ENCODE results near the gene DPP10.

Gene DPP10

GRCh38 chr2:114752425-114752824 is 310.0 kb downstream of the DPP10 start:
- no peaks in the 10 kb centered on the region for H3K79me2 ChIP-seq (ENCODE audit: insufficient read depth, low read length)
- H3K4me1 ChIP-seq (ENCODE audit: insufficient read depth, low read length, severe bottlenecking): no peaks in the 10 kb centered on the region
- no peak overlapping the region for H2AFZ ChIP-seq (ENCODE audit: low read length)
- H3K4me3 ChIP-seq (ENCODE audit: low read depth, low read length, poor library complexity, severe bottlenecking): no peak overlapping the region
- no peaks in the 10 kb centered on the region for H3K9me3 ChIP-seq (ENCODE audit: low read length)
- no peaks in the 10 kb centered on the region for H4K20me1 ChIP-seq (ENCODE audit: insufficient read depth, low read length)
- no peak overlapping the region for H3K9ac ChIP-seq (ENCODE audit: low read length)
- no peak overlapping the region for H3K4me2 ChIP-seq (ENCODE audit: low read length)
- H3K9me2 ChIP-seq (ENCODE audit: low read depth, low read length): no peaks in the 10 kb centered on the region
- no peak for TF ChIP-seq EZH2 (IDR thresholded peaks at IDR 0.05; ENCODE audit: borderline replicate concordance, low read length)
- no peak for TF ChIP-seq CTCF (IDR thresholded peaks at IDR 0.05; ENCODE audit: low read length)
- no peaks in the 10 kb centered on the region; the same call in 1 of the 2 replicates for H3K27me3 ChIP-seq (ENCODE audit: insufficient read depth, low read length)
- no peaks in the 10 kb centered on the region for H3K36me3 ChIP-seq (ENCODE audit: insufficient read depth, low read length)
- no peaks in the 10 kb centered on the region for H3F3A ChIP-seq (ENCODE audit: insufficient read depth, low read length)
- no peak overlapping the region for H3K27ac ChIP-seq (ENCODE audit: low read depth, low read length, poor library complexity, severe bottlenecking)

GRCh38 chr2:114753145-114753544 is 310.7 kb downstream of the DPP10 start:
- Histone ChIP-seq H3K9me2 (ENCODE audit: low read depth, low read length) (no peaks in the 10 kb centered on the region), H3K27me3 (ENCODE audit: insufficient read depth, low read length) (no peaks in the 10 kb centered on the region; the same call in 1 of the 2 replicates), H3K9ac (ENCODE audit: low read length) (no peak overlapping the region), H2AFZ (ENCODE audit: low read length) (no peak overlapping the region), H3K27ac (ENCODE audit: low read depth, low read length, poor library complexity, severe bottlenecking) (no peak overlapping the region), H3K4me3 (ENCODE audit: low read depth, low read length, poor library complexity, severe bottlenecking) (no peak overlapping the region), H3K36me3 (ENCODE audit: insufficient read depth, low read length) (no peaks in the 10 kb centered on the region), H4K20me1 (ENCODE audit: insufficient read depth, low read length) (no peaks in the 10 kb centered on the region), H3K4me1 (ENCODE audit: insufficient read depth, low read length, severe bottlenecking) (no peaks in the 10 kb centered on the region), H3K79me2 (ENCODE audit: insufficient read depth, low read length) (no peaks in the 10 kb centered on the region), H3F3A (ENCODE audit: insufficient read depth, low read length) (no peaks in the 10 kb centered on the region), H3K4me2 (ENCODE audit: low read length) (no peak overlapping the region), H3K9me3 (ENCODE audit: low read length) (no peaks in the 10 kb centered on the region)
- no peak for TF ChIP-seq EZH2 (IDR thresholded peaks at IDR 0.05; ENCODE audit: borderline replicate concordance, low read length)
- no peak for TF ChIP-seq CTCF (IDR thresholded peaks at IDR 0.05; ENCODE audit: low read length)

DNA sequence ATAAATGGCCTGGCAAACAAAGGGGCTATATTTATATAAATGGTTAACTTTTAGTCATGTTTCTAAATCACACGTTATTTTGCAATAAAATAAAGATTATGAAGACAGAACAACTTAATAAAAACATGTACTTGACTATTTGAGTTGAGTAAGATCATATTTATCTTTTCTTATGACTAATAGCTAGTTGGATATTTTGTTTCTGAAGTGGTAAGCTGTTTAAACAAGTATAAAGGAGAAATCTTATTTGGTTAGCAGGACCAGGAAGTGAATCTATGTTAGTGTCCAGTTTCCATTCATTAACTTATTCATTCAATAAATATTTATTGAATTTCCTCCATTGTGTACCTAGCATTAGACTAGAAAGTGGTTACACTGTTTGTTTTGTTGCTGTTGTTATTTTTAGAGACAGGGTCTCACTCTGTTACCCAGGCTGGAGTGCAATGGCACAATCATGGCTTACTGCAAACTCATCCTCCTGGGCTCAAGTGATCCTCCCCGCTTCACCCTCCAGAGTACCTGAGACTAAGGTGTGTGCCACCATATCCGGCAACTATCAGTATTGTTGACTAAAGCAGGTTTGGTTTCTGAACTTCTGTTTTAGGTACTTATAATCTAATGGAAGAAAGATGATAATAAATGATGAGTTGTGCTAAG is 312.6 kb downstream of the DPP10 start:
- no peak overlapping the region for H2AFZ ChIP-seq (ENCODE audit: low read length)
- H3K27ac ChIP-seq (ENCODE audit: low read depth, low read length, poor library complexity, severe bottlenecking): no peak overlapping the region
- H3K4me2 ChIP-seq (ENCODE audit: low read length): no peak overlapping the region
- H3K9me2 ChIP-seq (ENCODE audit: low read depth, low read length): no peaks in the 10 kb centered on the region
- no peak for TF ChIP-seq EZH2 (IDR thresholded peaks at IDR 0.05; ENCODE audit: borderline replicate concordance, low read length)
- no peak for TF ChIP-seq CTCF (IDR thresholded peaks at IDR 0.05; ENCODE audit: low read length)
- H3F3A ChIP-seq (ENCODE audit: insufficient read depth, low read length): no peaks in the 10 kb centered on the region
- no peaks in the 10 kb centered on the region for H3K9me3 ChIP-seq (ENCODE audit: low read length)
- no peaks in the 10 kb centered on the region for H3K36me3 ChIP-seq (ENCODE audit: insufficient read depth, low read length)
- H4K20me1 ChIP-seq (ENCODE audit: insufficient read depth, low read length): no peaks in the 10 kb centered on the region
- H3K4me3 ChIP-seq (ENCODE audit: low read depth, low read length, poor library complexity, severe bottlenecking): no peak overlapping the region
- H3K4me1 ChIP-seq (ENCODE audit: insufficient read depth, low read length, severe bottlenecking): no peaks in the 10 kb centered on the region
- no peak overlapping the region for H3K9ac ChIP-seq (ENCODE audit: low read length)
- no peaks in the 10 kb centered on the region for H3K79me2 ChIP-seq (ENCODE audit: insufficient read depth, low read length)
- H3K27me3 ChIP-seq (ENCODE audit: insufficient read depth, low read length): no peaks in the 10 kb centered on the region; the same call in 1 of the 2 replicates

All from OCI-LY1 (cell line).